Activated T-cell treated with anti-CD3 and anti-CD28 coated beads for 4 hours (primary cell): ENCODE data around the gene APOO.

Source experiments
- DNase-seq: peaks from one replicate; pipeline ENCODE4 v3.0.0-alpha.2; 2020

The APOO gene

GRCh38 chrX:23907498-23908218 is at the start of gene APOO, which contains the start of gene CXorf58:
APOO (minus strand) TSS chrX:23907938; CDS start chrX:23907702, 236 bp downstream.
CXorf58 (plus strand) TSS chrX:23908006; CDS start chrX:23910303, 2,297 bp downstream.
- peak; percentile 79 for DNase-seq

GRCh38 chrX:23954396-23954795 is 46.7 kb upstream of the APOO start:
- DNase-seq, result no peak

- no peak for DNase-seq
Observed at GRCh38 chrX:23953908-23954269, 46.2 kb upstream of the APOO start.

GRCh38 chrX:23952984-23953907 is 45.5 kb upstream of the APOO start:
- DNase-seq, result peak; percentile 2

GRCh38 chrX:23952391-23952790 is 44.7 kb upstream of the APOO start:
- DNase-seq, result no peak

- DNase-seq, result no peak
Observed at GRCh38 chrX:23945206-23945605, 37.5 kb upstream of the APOO start.

GRCh38 chrX:23944234-23944633 is 36.5 kb upstream of the APOO start:
- DNase-seq, result no peak

GRCh38 chrX:23939203-23939602 is 31.5 kb upstream of the APOO start:
- no peak for DNase-seq

GRCh38 chrX:23938690-23939089 is 31.0 kb upstream of the APOO start:
- DNase-seq, result no peak

GRCh38 chrX:23937100-23937499 is 29.4 kb upstream of the APOO start:
- no peak for DNase-seq

- no peak for DNase-seq
Observed at GRCh38 chrX:23936180-23936579, 28.4 kb upstream of the APOO start.

- DNase-seq, result no peak
Observed at GRCh38 chrX:23935106-23935505, 27.4 kb upstream of the APOO start.

- DNase-seq, result no peak
Observed at GRCh38 chrX:23932046-23932445, 24.3 kb upstream of the APOO start.

- DNase-seq, result no peak
Observed at GRCh38 chrX:23930894-23931604, 23.3 kb upstream of the APOO start.

- no peak for DNase-seq
Observed at GRCh38 chrX:23926015-23926414, 18.3 kb upstream of the APOO start.

GRCh38 chrX:23919706-23920320 is 12.1 kb upstream of the APOO start:
- no peak for DNase-seq

- no peak for DNase-seq
Observed at GRCh38 chrX:23919148-23919547, 11.4 kb upstream of the APOO start.

- DNase-seq, result no peak
Observed at GRCh38 chrX:23911126-23911835, 3.5 kb upstream of the APOO start.

GRCh38 chrX:23908219-23909004 is 674 bp upstream of the APOO start:
- no peak for DNase-seq

- no peak for DNase-seq
Observed at GRCh38 chrX:23907111-23907497, 634 bp downstream of the APOO start.

- DNase-seq, result no peak
Observed at GRCh38 chrX:23904096-23904495, 3.6 kb downstream of the APOO start.
